ENCODE data around the gene TMEM14C.
A peak's percentile ranks its signal among the peaks of the same experiment; 100 is the strongest.
"Not testable (repeated sequence)": the region's sequence is repeated elsewhere in the genome, so short reads cannot be mapped to it uniquely, and the experiment has no call there.

The TMEM14C gene

DNA sequence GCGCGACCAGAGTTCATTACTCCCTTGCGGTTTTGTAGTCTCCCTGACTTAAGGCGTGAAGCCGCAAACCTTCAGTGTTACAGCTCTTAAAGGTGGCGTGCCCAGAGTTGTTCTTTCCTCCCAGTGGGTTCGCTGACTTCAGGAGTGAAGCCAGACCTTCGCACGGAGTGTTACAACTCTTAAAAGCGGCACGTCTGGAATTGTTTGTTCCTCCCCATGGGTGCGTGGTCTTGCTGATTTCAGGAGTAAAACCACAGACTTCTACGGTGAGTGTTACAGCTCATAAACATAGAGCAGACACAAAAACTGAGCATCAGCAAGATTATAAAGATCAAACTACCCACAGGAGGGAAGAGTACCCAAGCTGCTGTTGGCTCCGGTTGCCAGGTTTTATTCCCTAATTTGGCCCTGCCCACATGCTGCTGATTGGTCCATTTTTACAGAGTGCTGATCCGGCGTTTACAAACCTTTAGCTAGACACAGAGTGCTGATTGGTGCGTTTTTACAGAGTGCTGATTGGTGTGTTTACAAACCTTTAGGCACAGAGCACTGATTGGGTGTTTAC lies 10.4 kb downstream of the TMEM14C start:
- no peaks in the 10 kb centered on the region for H3K27me3 Mint-ChIP-seq
- no peak for DNase-seq
- CTCF ChIA-PET = interaction anchor here (0.7 kb wide), 1 partner anchor 32 kb away, joined by 3 read pairs; no protein-coding TSS in a partner anchor
- no peak overlapping the region for H3K27ac Mint-ChIP-seq
- no peaks in the 10 kb centered on the region for H3K4me1 Mint-ChIP-seq
- H3K4me3 Mint-ChIP-seq = no peak overlapping the region
- no peaks in the 10 kb centered on the region for H3K9me3 Mint-ChIP-seq
- H3K36me3 Mint-ChIP-seq = peaks cover 14% of the 10 kb centered on the region

GRCh38 chr6:10733863-10734262 lies 11.0 kb downstream of the TMEM14C start:
- Mint-ChIP-seq H3K36me3 (peaks cover 9% of the 10 kb centered on the region), H3K4me3 (no peak overlapping the region), H3K27me3 (no peaks in the 10 kb centered on the region), H3K4me1 (no peaks in the 10 kb centered on the region), H3K27ac (no peak overlapping the region), H3K9me3 (no peaks in the 10 kb centered on the region)
- CTCF ChIA-PET = no interaction called here
- DNase-seq = no peak

DNA sequence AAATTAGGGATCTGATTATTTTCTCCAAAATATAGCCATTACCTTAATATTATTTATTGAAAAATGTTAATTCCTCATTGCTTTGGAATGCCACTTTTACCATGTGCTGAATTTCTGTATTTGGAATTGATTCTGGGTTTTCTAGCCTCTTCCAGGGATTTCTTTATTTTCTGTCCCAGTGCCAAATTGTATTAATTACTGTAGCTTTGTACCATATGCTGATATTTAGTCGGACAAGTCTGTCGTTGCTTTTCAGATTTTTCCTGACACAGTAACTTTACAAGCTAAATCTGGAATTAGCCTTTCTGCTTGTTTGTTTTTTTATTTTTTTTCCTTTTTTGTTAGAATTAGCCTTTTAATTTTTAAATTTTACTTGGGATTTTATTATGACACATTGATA lies 13.9 kb downstream of the TMEM14C start:
- no peaks in the 10 kb centered on the region for H3K4me1 Mint-ChIP-seq
- no peaks in the 10 kb centered on the region for H3K36me3 Mint-ChIP-seq
- no peaks in the 10 kb centered on the region for H3K9me3 Mint-ChIP-seq
- no peaks in the 10 kb centered on the region for H3K27me3 Mint-ChIP-seq
- H3K27ac Mint-ChIP-seq = no peak overlapping the region
- DNase-seq = no peak
- H3K4me3 Mint-ChIP-seq = no peak overlapping the region
- CTCF ChIA-PET = interaction anchor here (0.8 to 1.0 kb wide), 2 partner anchors 10 to 15 kb away, joined by 3 read pairs; no protein-coding TSS in a partner anchor

GRCh38 chr6:10740061-10740460 lies 17.2 kb downstream of the TMEM14C start:
- CTCF ChIA-PET = interaction anchor here (0.7 kb wide), 1 partner anchor 44 kb away, joined by 3 read pairs; no protein-coding TSS in a partner anchor
- no peak overlapping the region for H3K27ac Mint-ChIP-seq

GRCh38 chr6:10741643-10742042 lies 18.8 kb downstream of the TMEM14C start:
- not testable (repeated sequence) for H3K9me3 Mint-ChIP-seq, H3K27ac Mint-ChIP-seq, H3K36me3 Mint-ChIP-seq, H3K4me3 Mint-ChIP-seq, H3K27me3 Mint-ChIP-seq, DNase-seq
- peaks cover 17% of the 10 kb centered on the region for H3K4me1 Mint-ChIP-seq
- CTCF ChIA-PET = interaction anchor here (0.7 to 1.2 kb wide), 3 partner anchors 14 to 754 kb away, joined by 3 read pairs; no protein-coding TSS in a partner anchor

More at GRCh38 chr6:10740061-10740460, 17.2 kb downstream of the TMEM14C start:
- no peak for DNase-seq
- Mint-ChIP-seq H3K27me3 (no peaks in the 10 kb centered on the region), H3K4me3 (no peak overlapping the region), H3K9me3 (no peaks in the 10 kb centered on the region), H3K36me3 (peaks cover 1% of the 10 kb centered on the region), H3K4me1 (peaks cover 2% of the 10 kb centered on the region)

DNA sequence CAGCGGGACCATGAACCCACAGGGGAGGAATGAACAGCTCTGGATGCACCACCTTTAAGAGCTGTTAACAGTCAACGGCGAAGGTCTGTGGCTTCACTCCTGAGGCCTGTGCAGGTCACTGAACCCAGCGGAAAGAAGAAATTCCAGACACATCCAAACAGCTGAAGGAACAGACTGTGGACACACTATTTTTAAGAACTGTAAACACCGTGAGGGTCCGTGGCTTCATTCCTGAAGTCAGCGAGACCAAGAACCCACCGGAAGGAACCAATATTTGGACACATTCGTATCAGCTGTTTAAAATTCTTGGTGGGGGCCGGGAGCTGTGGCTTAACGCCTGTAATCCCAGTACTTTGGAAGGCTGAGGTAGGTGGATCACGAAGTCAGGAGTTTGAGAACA lies 19.4 kb downstream of the TMEM14C start:
- H3K4me1 Mint-ChIP-seq = peaks cover 22% of the 10 kb centered on the region
- H3K9me3 Mint-ChIP-seq = no peaks in the 10 kb centered on the region
- peaks cover 6% of the 10 kb centered on the region for H3K36me3 Mint-ChIP-seq
- H3K27ac Mint-ChIP-seq = no peak overlapping the region
- no peak for DNase-seq
- no peak overlapping the region for H3K4me3 Mint-ChIP-seq
- CTCF ChIA-PET = interaction anchor here (0.7 to 1.2 kb wide), 3 partner anchors 15 to 754 kb away, joined by 3 read pairs; no protein-coding TSS in a partner anchor
- H3K27me3 Mint-ChIP-seq = no peaks in the 10 kb centered on the region

- peaks cover 11% of the 10 kb centered on the region for H3K36me3 Mint-ChIP-seq
- peaks cover 31% of the 10 kb centered on the region for H3K4me1 Mint-ChIP-seq
- no peak for DNase-seq
- no peaks in the 10 kb centered on the region for H3K27me3 Mint-ChIP-seq
- H3K9me3 Mint-ChIP-seq = no peaks in the 10 kb centered on the region
- no peak overlapping the region for H3K27ac Mint-ChIP-seq
- H3K4me3 Mint-ChIP-seq = no peak overlapping the region
- CTCF ChIA-PET = no interaction called here
These were observed 20.6 kb downstream of the TMEM14C start for GRCh38 chr6:10743515-10743914.

DNA sequence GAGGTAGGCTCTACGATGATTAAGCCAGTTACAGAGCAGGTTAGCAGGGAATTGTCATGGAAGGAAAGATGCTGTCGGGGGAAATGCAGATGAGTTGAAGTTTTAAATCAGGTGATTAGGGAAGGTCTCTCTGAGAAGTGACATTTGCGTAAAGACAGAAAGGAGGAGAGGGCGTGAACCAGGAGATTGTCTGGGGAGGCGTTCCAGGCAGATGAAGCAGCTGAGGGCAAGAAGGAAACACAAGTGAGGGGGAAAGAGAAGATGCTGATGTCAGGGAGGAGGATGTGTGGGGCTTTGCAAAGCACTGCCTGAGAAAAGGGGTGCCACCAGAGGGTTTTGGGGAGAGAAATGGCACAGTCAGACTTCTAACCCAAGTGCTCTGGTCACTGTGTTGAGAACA lies 22.2 kb downstream of the TMEM14C start:
- no peak overlapping the region for H3K27ac Mint-ChIP-seq
- peaks cover 47% of the 10 kb centered on the region for H3K4me1 Mint-ChIP-seq
- no peaks in the 10 kb centered on the region for H3K27me3 Mint-ChIP-seq
- CTCF ChIA-PET = interaction anchor here (1.3 kb wide), 1 partner anchor 24 kb away, joined by 3 read pairs; no protein-coding TSS in a partner anchor
- H3K36me3 Mint-ChIP-seq = peaks cover 19% of the 10 kb centered on the region
- H3K4me3 Mint-ChIP-seq = peak overlapping the region; percentile 8
- DNase-seq = no peak
- H3K9me3 Mint-ChIP-seq = no peaks in the 10 kb centered on the region

DNA sequence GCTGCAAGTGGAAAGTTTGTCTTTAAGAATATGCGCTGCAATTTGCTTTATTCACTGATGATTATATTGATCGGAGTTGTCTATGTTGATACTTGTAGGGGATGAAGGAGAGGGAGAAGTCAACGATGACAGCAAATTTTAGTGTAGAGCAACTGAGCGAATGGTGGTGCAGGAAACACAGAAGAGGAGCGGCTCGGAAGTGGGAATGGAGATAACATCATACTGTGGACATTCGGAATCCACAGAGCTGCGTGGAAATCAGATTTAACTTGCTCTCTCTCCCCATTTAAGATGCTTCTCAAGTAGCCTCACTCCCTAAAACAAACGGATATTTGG lies 24.0 kb downstream of the TMEM14C start:
- DNase-seq = no peak
- CTCF ChIA-PET = interaction anchor here (0.6 to 1.6 kb wide), 6 partner anchors 9 to 1200 kb away, joined by 3 to 5 read pairs (median 3); no protein-coding TSS in a partner anchor
- Mint-ChIP-seq H3K4me1 (peaks cover 62% of the 10 kb centered on the region), H3K27ac (peak overlapping the region; percentile 95), H3K36me3 (peaks cover 30% of the 10 kb centered on the region), H3K27me3 (no peaks in the 10 kb centered on the region), H3K9me3 (no peaks in the 10 kb centered on the region), H3K4me3 (peak overlapping the region; percentile 81)

DNA sequence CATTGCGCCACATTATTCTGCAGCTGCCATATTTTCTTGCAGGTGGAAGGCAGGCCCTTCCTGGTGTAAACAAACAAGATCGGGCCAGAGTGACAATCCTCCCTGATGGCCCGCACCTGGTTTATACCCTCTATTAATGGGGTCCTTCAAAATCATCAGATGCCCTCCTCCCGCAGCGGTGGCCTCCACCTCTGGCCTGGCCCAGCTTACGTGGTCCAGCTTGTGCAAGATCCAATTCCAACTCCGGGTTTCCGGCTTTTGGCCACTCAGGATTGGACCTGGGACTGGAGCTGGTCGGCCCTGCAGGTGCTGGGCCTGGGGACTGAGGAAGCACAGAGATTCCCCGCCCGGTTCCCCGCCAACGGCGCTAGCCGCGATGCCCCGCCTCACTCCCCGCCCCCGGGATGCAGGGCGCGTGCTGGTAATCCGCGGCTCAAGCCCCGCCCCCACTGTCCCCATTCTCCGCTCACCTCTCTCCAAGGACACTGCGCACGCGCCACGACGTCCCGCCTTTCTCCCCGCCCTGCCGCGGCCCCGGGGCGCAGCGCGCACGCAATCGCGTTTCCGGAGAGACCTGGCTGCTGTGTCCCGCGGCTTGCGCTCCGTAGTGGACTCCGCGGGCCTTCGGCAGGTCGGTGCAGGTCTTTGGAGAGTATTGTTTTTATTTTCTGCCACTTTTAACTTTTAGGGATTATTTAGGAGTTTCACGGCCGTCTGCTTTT lies 24.5 kb downstream of the TMEM14C start, which contains the start of gene TMEM14B:
TSS of gene TMEM14B (plus strand) at position 555 of the 722 bp plus-strand sequence. CDS start 1,441 bp downstream, outside the sequence.
- H3K4me1 Mint-ChIP-seq = peaks cover 62% of the 10 kb centered on the region
- no peaks in the 10 kb centered on the region for H3K9me3 Mint-ChIP-seq

GRCh38 chr6:10749734-10750133 lies 26.9 kb downstream of the TMEM14C start:
- Mint-ChIP-seq H3K27me3 (no peaks in the 10 kb centered on the region), H3K27ac (no peak overlapping the region), H3K9me3 (no peaks in the 10 kb centered on the region), H3K4me1 (peaks cover 70% of the 10 kb centered on the region), H3K4me3 (no peak overlapping the region), H3K36me3 (peaks cover 43% of the 10 kb centered on the region)
- no peak for DNase-seq
- CTCF ChIA-PET = interaction anchor here (1.0 to 2.6 kb wide), 4 partner anchors 10 to 239 kb away, joined by 3 to 8 read pairs (median 4); no protein-coding TSS in a partner anchor

More for the DNA sequence above, 24.5 kb downstream of the TMEM14C start, which contains the start of gene TMEM14B:
- Mint-ChIP-seq H3K36me3 (peaks cover 32% of the 10 kb centered on the region), H3K4me3 (peak within 1 kb of the TSS; percentile 81), H3K27ac (peak within 1 kb of the TSS; percentile 95), H3K27me3 (no peaks in the 10 kb centered on the region)
- peak; percentile 100 for DNase-seq
- CTCF ChIA-PET = interaction anchor here (0.6 to 2.6 kb wide), 7 partner anchors 10 to 1200 kb away, joined by 3 to 8 read pairs (median 3); no protein-coding TSS in a partner anchor

DNA sequence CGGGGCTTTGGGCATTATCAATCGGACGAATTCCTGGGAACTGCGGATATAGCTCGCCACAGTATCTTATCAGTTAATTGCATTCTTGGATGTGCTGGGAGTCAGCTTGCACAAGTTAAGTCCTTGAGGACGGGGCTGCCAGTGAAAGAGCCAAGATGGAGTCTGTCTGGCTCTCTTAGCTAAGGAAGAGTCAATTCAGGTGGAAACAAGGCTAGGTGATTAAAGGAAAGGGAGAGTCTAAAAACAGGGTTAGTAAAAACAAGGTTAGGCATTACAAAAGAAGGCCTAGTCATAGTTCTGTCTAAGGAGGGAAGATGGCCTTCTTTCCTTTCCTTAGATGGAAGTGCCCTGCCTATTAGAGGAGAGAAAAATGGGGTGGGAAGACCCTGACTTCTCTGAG lies 27.7 kb downstream of the TMEM14C start:
- Mint-ChIP-seq H3K36me3 (peaks cover 51% of the 10 kb centered on the region), H3K4me1 (peaks cover 64% of the 10 kb centered on the region)

GRCh38 chr6:10751757-10752156 lies 28.9 kb downstream of the TMEM14C start:
- H3K27ac Mint-ChIP-seq, H3K4me3 Mint-ChIP-seq, DNase-seq, H3K27me3 Mint-ChIP-seq, H3K9me3 Mint-ChIP-seq, CTCF ChIA-PET: not testable (repeated sequence)
- Mint-ChIP-seq H3K36me3 (peaks cover 56% of the 10 kb centered on the region), H3K4me1 (peaks cover 52% of the 10 kb centered on the region)

More for the DNA sequence above, 27.7 kb downstream of the TMEM14C start:
- not testable (repeated sequence) for H3K4me3 Mint-ChIP-seq, H3K27ac Mint-ChIP-seq, H3K27me3 Mint-ChIP-seq, H3K9me3 Mint-ChIP-seq, DNase-seq
- CTCF ChIA-PET = interaction anchor here (0.8 to 1.1 kb wide), 2 partner anchors 20 to 237 kb away, joined by 3 read pairs; no protein-coding TSS in a partner anchor

- H3K4me3 Mint-ChIP-seq = no peak overlapping the region
- H3K4me1 Mint-ChIP-seq = peaks cover 25% of the 10 kb centered on the region
- no peak overlapping the region for H3K27ac Mint-ChIP-seq
- no peak for DNase-seq
- no peaks in the 10 kb centered on the region for H3K27me3 Mint-ChIP-seq
- H3K36me3 Mint-ChIP-seq = peaks cover 66% of the 10 kb centered on the region
- H3K9me3 Mint-ChIP-seq = no peaks in the 10 kb centered on the region
- CTCF ChIA-PET = interaction anchor here (1.3 kb wide), 1 partner anchor 62 kb away, joined by 3 read pairs; the partner anchor contains the start of genes C6orf52 and PAK1IP1
These were observed 33.2 kb downstream of the TMEM14C start for GRCh38 chr6:10756085-10756484.
